Loucy (cell line): Measurements from ENCODE around the gene CTH.
A peak's percentile ranks its signal among the peaks of the same experiment; 100 is the strongest.

Experiments used
- H2AFZ ChIP-seq: fragments of 200-600 bp; sonication (generic); 2 replicates; pipeline ENCODE4 v1.6.0; 2016; ENCODE audit warnings: antibody characterized with exemption, mild to moderate bottlenecking, low read length, moderate library complexity
- H3F3A ChIP-seq: fragments of 200-600 bp; 2 replicates; pipeline ENCODE4 v1.6.0; 2016; ENCODE audit warnings: antibody characterized with exemption, low read depth, mild to moderate bottlenecking
- H3K27me3 ChIP-seq: fragments of 200-600 bp; sonication (generic); 2 replicates; pipeline ENCODE4 v1.6.1; 2014; ENCODE audit warnings: low read length, mild to moderate bottlenecking; ENCODE audit not compliant: insufficient read depth, poor library complexity, severe bottlenecking
- H3K36me3 ChIP-seq: fragments of 200-600 bp; sonication (generic); 2 replicates; pipeline ENCODE4 v1.6.1; 2016; ENCODE audit warnings: low read length; ENCODE audit not compliant: insufficient read depth
- H3K4me1 ChIP-seq: fragments of 200-600 bp; sonication (generic); 2 replicates; pipeline ENCODE4 v1.5.1; 2014; ENCODE audit warnings: low read length, mild to moderate bottlenecking; ENCODE audit not compliant: insufficient read depth, poor library complexity, severe bottlenecking
- H3K4me2 ChIP-seq: fragments of 200-600 bp; sonication (generic); 2 replicates; pipeline ENCODE4 v1.6.0; 2014; ENCODE audit warnings: antibody characterized with exemption, low read length, low read depth, mild to moderate bottlenecking; ENCODE audit not compliant: poor library complexity, severe bottlenecking
- H3K4me3 ChIP-seq: fragments of 200-600 bp; sonication (generic); 2 replicates; pipeline ENCODE4 v1.5.1; 2014; ENCODE audit warnings: low read length, mild to moderate bottlenecking, mixed read lengths; ENCODE audit not compliant: poor library complexity, severe bottlenecking
- H3K79me2 ChIP-seq: fragments of 200-600 bp; sonication (generic); 2 replicates; pipeline ENCODE4 v1.6.1; 2014; ENCODE audit warnings: low read length; ENCODE audit not compliant: insufficient read depth
- H3K9ac ChIP-seq: fragments of 200-600 bp; sonication (generic); 2 replicates; pipeline ENCODE4 v1.6.0; 2014; ENCODE audit warnings: mild to moderate bottlenecking, low read depth, low read length, moderate library complexity; ENCODE audit not compliant: poor library complexity, severe bottlenecking
- H3K9me2 ChIP-seq: fragments of 200-600 bp; sonication (generic); replicated peaks from 2 replicates; pipeline ENCODE4 v1.6.1; 2016; ENCODE audit warnings: low read depth, low read length, mixed read lengths
- H3K9me3 ChIP-seq: fragments of 200-600 bp; sonication (generic); 2 replicates; pipeline ENCODE4 v1.6.1; 2014; ENCODE audit warnings: mild to moderate bottlenecking, antibody characterized with exemption, low read length, low read depth; ENCODE audit not compliant: insufficient read depth
- H4K20me1 ChIP-seq: fragments of 200-600 bp; sonication (generic); 2 replicates; pipeline ENCODE4 v1.6.0; 2014; ENCODE audit warnings: antibody characterized with exemption, low read length, mild to moderate bottlenecking; ENCODE audit not compliant: insufficient read depth, poor library complexity, severe bottlenecking
- CTCF ChIP-seq: fragments of 200-600 bp; sonication (generic); conservative IDR thresholded peaks from 2 replicates; pipeline ENCODE4 v1.5.1; 2014; ENCODE audit warnings: mild to moderate bottlenecking, antibody characterized with exemption, low read length
- EZH2phosphoT487 ChIP-seq: fragments of 200-600 bp; IDR thresholded peaks from 2 replicates; pipeline ENCODE4 v1.6.1; 2018; ENCODE audit warnings: antibody characterized with exemption, mild to moderate bottlenecking, moderate library complexity, borderline replicate concordance

CTH gene

GRCh38 chr1:70405780-70406416 is 5.2 kb upstream of the CTH start:
- no peaks in the 10 kb centered on the region for H3K27me3 ChIP-seq
- H3K4me1 ChIP-seq: peaks cover 7% of the 10 kb centered on the region
- no peaks in the 10 kb centered on the region for H3K9me3 ChIP-seq
- H3K36me3 ChIP-seq: no peaks in the 10 kb centered on the region
- H3K4me3 ChIP-seq: no peak overlapping the region
- H3K9me2 ChIP-seq: no peaks in the 10 kb centered on the region
- TF ChIP-seq CTCF (no peak), EZH2phosphoT487 (no peak)
- H3F3A ChIP-seq: no peaks in the 10 kb centered on the region
- no peaks in the 10 kb centered on the region for H4K20me1 ChIP-seq
- H3K9ac ChIP-seq: no peak overlapping the region
- no peak overlapping the region for H2AFZ ChIP-seq
- H3K79me2 ChIP-seq: no peaks in the 10 kb centered on the region
- no peak overlapping the region for H3K4me2 ChIP-seq

- H3K27me3 ChIP-seq: no peaks in the 10 kb centered on the region
- no peak overlapping the region for H3K4me2 ChIP-seq
- H3K9ac ChIP-seq: no peak overlapping the region
- H3K9me2 ChIP-seq: no peaks in the 10 kb centered on the region
- peaks cover 32% of the 10 kb centered on the region for H3K4me1 ChIP-seq
- TF ChIP-seq CTCF (no peak), EZH2phosphoT487 (no peak)
- no peaks in the 10 kb centered on the region for H4K20me1 ChIP-seq
- H3F3A ChIP-seq: no peaks in the 10 kb centered on the region
- H3K4me3 ChIP-seq: no peak overlapping the region
- no peaks in the 10 kb centered on the region for H3K9me3 ChIP-seq
- no peaks in the 10 kb centered on the region for H3K36me3 ChIP-seq
- H2AFZ ChIP-seq: no peak overlapping the region
- H3K79me2 ChIP-seq: peaks cover 29% of the 10 kb centered on the region
These were observed 1.9 kb upstream of the CTH start for GRCh38 chr1:70409136-70409535.

- Histone ChIP-seq H3K79me2 (peaks cover 49% of the 10 kb centered on the region), H3K36me3 (no peaks in the 10 kb centered on the region), H3K9ac (peak overlapping the region; percentile 86), H3K9me2 (no peaks in the 10 kb centered on the region), H3K4me1 (peaks cover 44% of the 10 kb centered on the region), H3F3A (no peaks in the 10 kb centered on the region), H3K9me3 (no peaks in the 10 kb centered on the region), H2AFZ (peak overlapping the region; percentile 100), H3K4me3 (peak overlapping the region; percentile 99), H4K20me1 (no peaks in the 10 kb centered on the region), H3K27me3 (no peaks in the 10 kb centered on the region), H3K4me2 (peak overlapping the region; percentile 75)
- TF ChIP-seq EZH2phosphoT487 (no peak), CTCF (no peak)
These were observed 334 bp downstream of the CTH start for GRCh38 chr1:70411360-70411844.
